Neural cell (in vitro differentiated cells): ENCODE results near the gene ZBTB9.

Experiments used
- CTCF ChIP-seq: fragments of 450-650 bp; IDR thresholded peaks from 2 replicates; pipeline ENCODE4 v1.5.1; 2014; ENCODE audit warnings: antibody characterized with exemption, mild to moderate bottlenecking, moderate library complexity; ENCODE audit not compliant: poor library complexity, severe bottlenecking
- EP300 ChIP-seq: fragments of 450-650 bp; conservative IDR thresholded peaks from 2 replicates; pipeline ENCODE4 v1.6.1; 2014; ENCODE audit warnings: antibody characterized with exemption, mild to moderate bottlenecking, moderate library complexity; ENCODE audit not compliant: poor library complexity, severe bottlenecking
- EZH2 ChIP-seq: fragments of 200-600, 300-800 bp; shearing (Covaris generic), sonication (generic); IDR thresholded peaks from 2 replicates; pipeline ENCODE4 v1.6.1; 2014; ENCODE audit warnings: antibody characterized with exemption, low read length, borderline replicate concordance, mild to moderate bottlenecking; ENCODE audit not compliant: insufficient read depth, poor library complexity, severe bottlenecking
- POLR2AphosphoS5 ChIP-seq: IDR thresholded peaks from 2 replicates; pipeline ENCODE4 v1.6.1; 2012
- RAD21 ChIP-seq: fragments of 450-650 bp; conservative IDR thresholded peaks from 2 replicates; pipeline ENCODE4 v1.6.1; 2014; ENCODE audit warnings: antibody characterized with exemption, mild to moderate bottlenecking, moderate library complexity
- REST ChIP-seq: IDR thresholded peaks from 2 replicates; pipeline ENCODE4 v1.6.1; 2012; ENCODE audit warnings: borderline replicate concordance
- SMC3 ChIP-seq: fragments of 450-650 bp; conservative IDR thresholded peaks from 2 replicates; pipeline ENCODE4 v1.6.1; 2014; ENCODE audit warnings: antibody characterized with exemption, mild to moderate bottlenecking, moderate library complexity; ENCODE audit not compliant: poor library complexity
- TAF1 ChIP-seq: IDR thresholded peaks from 2 replicates; pipeline ENCODE4 v1.6.1; 2012; ENCODE audit warnings: low read depth

GRCh38 chr6:33415831-33416230 is 38.5 kb upstream of the ZBTB9 start:
- TF ChIP-seq CTCF (no peak), SMC3 (no peak), POLR2AphosphoS5 (no peak), EZH2 (no peak), REST (no peak), TAF1 (no peak), RAD21 (no peak), EP300 (no peak)
